Effector memory CD8-positive, alpha-beta T cell (primary cell): ENCODE results near the gene SENP7.
A peak's percentile ranks its signal among the peaks of the same experiment; 100 is the strongest.
"Not testable (repeated sequence)": the region's sequence is repeated elsewhere in the genome, so short reads cannot be mapped to it uniquely, and the experiment has no call there.

Source experiments
- ATAC-seq: fragments of 150-1000 bp; cut with Tn5 transposase; replicated peaks from 2 replicates; pipeline ENCODE4 v1.10.0; 2021; ENCODE audit warnings: mild to moderate bottlenecking, moderate library complexity
- DNase-seq, 3 experiments: peaks; one replicate each; pipeline ENCODE4 v3.0.0; 2021
- H3K27ac Mint-ChIP-seq, 2 donors: one replicate each; pipeline ENCODE4 v1.8.0; 2022; ENCODE audit warnings: mild to moderate bottlenecking in 2 of 2, mixed read lengths in 2 of 2, moderate library complexity in 2 of 2
- H3K27me3 Mint-ChIP-seq, 2 donors: one replicate each; pipeline ENCODE4 v1.8.0; 2022; ENCODE audit warnings: mixed read lengths in 2 of 2
- H3K36me3 Mint-ChIP-seq: one replicate; pipeline ENCODE4 v1.8.0; 2022; ENCODE audit warnings: mild to moderate bottlenecking, moderate library complexity, mixed read lengths; ENCODE audit not compliant: insufficient read depth
- H3K4me1 Mint-ChIP-seq, 2 donors: one replicate each; pipeline ENCODE4 v1.8.0; 2022; ENCODE audit warnings: low read depth in 2 of 2, mixed read lengths in 2 of 2
- H3K4me3 Mint-ChIP-seq, 2 donors: one replicate each; pipeline ENCODE4 v1.8.0; 2022; ENCODE audit warnings: mild to moderate bottlenecking in 2 of 2, mixed read lengths in 2 of 2, moderate library complexity in 2 of 2
- H3K9me3 Mint-ChIP-seq, 2 donors: one replicate each; pipeline ENCODE4 v1.8.0; 2022; ENCODE audit warnings: mixed read lengths in 2 of 2

Gene SENP7

GRCh38 chr3:101464235-101464634 lies 48.8 kb downstream of the SENP7 start:
- no peaks in the 10 kb centered on the region for H3K36me3 Mint-ChIP-seq
- no peaks in the 10 kb centered on the region for H3K9me3 Mint-ChIP-seq
- peak overlapping the region in 1 of 2 donors; percentile 83 for H3K27ac Mint-ChIP-seq
- no peak overlapping the region for H3K4me3 Mint-ChIP-seq
- no peak for DNase-seq
- no peak for ATAC-seq
- peaks cover 42 to 58% of the 10 kb centered on the region in 2 donors for H3K4me1 Mint-ChIP-seq
- H3K27me3 Mint-ChIP-seq, result no peaks in the 10 kb centered on the region

DNA sequence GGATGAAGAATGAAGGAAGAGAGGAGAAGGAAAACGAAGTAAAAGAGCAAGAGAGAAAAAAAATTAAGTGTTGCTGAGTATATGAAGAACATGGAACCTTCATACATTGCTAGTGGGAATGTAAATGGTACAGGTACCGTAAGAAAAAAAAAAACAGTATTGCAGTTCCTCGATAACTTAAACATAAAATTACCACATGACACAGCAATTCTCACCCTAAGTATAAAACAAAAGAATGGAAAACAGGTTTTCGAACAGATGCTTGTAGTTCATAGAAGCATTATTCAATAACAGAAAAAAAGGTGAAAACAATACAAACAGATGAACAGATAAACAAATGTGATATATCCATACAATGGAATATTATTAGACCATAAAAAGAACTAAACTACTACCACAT lies 51.6 kb downstream of the SENP7 start:
- Mint-ChIP-seq H3K27ac (peak overlapping the region in 1 of 2 donors; percentile 83), H3K36me3 (peaks cover 16% of the 10 kb centered on the region), H3K9me3 (no peaks in the 10 kb centered on the region), H3K4me1 (peaks cover 19 to 40% of the 10 kb centered on the region in 2 donors), H3K4me3 (no peak overlapping the region), H3K27me3 (no peaks in the 10 kb centered on the region)
- no peak for DNase-seq
- no peak for ATAC-seq

DNA sequence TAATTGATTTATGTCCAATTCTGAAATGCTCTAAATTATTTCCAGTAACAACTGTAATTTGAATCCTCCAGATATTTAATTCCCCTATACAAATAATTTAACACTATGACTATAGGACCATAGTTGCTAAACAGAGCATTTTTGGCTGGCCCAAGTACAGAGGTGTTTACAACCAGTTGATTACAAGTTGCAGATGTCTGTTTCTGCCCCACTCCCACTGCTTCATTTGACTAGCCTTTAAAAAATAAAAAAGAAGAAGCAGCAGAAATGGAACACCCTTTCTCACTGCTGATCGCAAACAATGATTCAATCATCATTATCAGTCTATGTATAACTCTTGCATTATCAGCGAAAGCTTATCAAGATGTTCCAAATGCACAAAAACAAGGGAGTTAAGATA lies 54.6 kb downstream of the SENP7 start:
- no peak for DNase-seq
- no peak overlapping the region for H3K4me3 Mint-ChIP-seq
- no peak overlapping the region for H3K27ac Mint-ChIP-seq
- H3K36me3 Mint-ChIP-seq, result peaks cover 19% of the 10 kb centered on the region
- ATAC-seq, result no peak
- no peaks in the 10 kb centered on the region for H3K9me3 Mint-ChIP-seq
- no peaks in the 10 kb centered on the region for H3K27me3 Mint-ChIP-seq
- H3K4me1 Mint-ChIP-seq, result peaks cover 12 to 37% of the 10 kb centered on the region in 2 donors

GRCh38 chr3:101454629-101455028 lies 58.4 kb downstream of the SENP7 start:
- H3K9me3 Mint-ChIP-seq, result no peaks in the 10 kb centered on the region
- DNase-seq (no peak), ATAC-seq (no peak)
- H3K36me3 Mint-ChIP-seq, result peaks cover 19% of the 10 kb centered on the region
- H3K4me1 Mint-ChIP-seq, result peaks cover 14 to 37% of the 10 kb centered on the region in 2 donors
- no peaks in the 10 kb centered on the region for H3K27me3 Mint-ChIP-seq
- no peak overlapping the region for H3K4me3 Mint-ChIP-seq
- H3K27ac Mint-ChIP-seq, result peak overlapping the region in 1 of 2 donors; percentile 36

GRCh38 chr3:101453961-101454360 lies 59.1 kb downstream of the SENP7 start:
- DNase-seq (no peak), ATAC-seq (no peak)
- H3K4me3 Mint-ChIP-seq, result no peak overlapping the region
- peaks cover 14 to 37% of the 10 kb centered on the region in 2 donors for H3K4me1 Mint-ChIP-seq
- no peaks in the 10 kb centered on the region for H3K9me3 Mint-ChIP-seq
- no peaks in the 10 kb centered on the region for H3K27me3 Mint-ChIP-seq
- H3K27ac Mint-ChIP-seq, result peak overlapping the region; percentile 36 to 70
- H3K36me3 Mint-ChIP-seq, result peaks cover 19% of the 10 kb centered on the region

GRCh38 chr3:101438641-101439040 lies 74.4 kb downstream of the SENP7 start:
- not testable (repeated sequence) for DNase-seq, H3K27me3 Mint-ChIP-seq, ATAC-seq, H3K36me3 Mint-ChIP-seq, H3K27ac Mint-ChIP-seq, H3K4me3 Mint-ChIP-seq
- Mint-ChIP-seq H3K4me1 (peaks cover 36 to 52% of the 10 kb centered on the region in 2 donors), H3K9me3 (peaks cover under 1 to 11% of the 10 kb centered on the region in 2 donors)

DNA sequence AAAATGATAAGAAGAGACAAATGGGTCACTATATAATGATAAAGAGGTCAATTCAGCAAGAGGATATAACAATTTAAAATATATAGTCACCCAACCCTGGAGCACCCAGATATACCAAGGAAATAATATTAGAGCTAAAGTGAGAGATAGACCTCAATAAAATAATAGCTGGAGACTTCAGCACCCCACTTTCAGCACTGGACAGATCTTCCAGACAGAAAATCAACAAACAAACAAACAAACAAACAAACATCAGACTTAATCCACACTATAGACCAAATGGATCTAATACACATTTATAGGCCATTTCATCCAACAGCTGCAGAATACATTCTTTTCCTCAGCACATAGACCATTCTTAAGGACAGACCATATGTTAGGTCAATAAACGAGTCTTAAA lies 79.4 kb downstream of the SENP7 start:
- ATAC-seq, result no peak

DNA sequence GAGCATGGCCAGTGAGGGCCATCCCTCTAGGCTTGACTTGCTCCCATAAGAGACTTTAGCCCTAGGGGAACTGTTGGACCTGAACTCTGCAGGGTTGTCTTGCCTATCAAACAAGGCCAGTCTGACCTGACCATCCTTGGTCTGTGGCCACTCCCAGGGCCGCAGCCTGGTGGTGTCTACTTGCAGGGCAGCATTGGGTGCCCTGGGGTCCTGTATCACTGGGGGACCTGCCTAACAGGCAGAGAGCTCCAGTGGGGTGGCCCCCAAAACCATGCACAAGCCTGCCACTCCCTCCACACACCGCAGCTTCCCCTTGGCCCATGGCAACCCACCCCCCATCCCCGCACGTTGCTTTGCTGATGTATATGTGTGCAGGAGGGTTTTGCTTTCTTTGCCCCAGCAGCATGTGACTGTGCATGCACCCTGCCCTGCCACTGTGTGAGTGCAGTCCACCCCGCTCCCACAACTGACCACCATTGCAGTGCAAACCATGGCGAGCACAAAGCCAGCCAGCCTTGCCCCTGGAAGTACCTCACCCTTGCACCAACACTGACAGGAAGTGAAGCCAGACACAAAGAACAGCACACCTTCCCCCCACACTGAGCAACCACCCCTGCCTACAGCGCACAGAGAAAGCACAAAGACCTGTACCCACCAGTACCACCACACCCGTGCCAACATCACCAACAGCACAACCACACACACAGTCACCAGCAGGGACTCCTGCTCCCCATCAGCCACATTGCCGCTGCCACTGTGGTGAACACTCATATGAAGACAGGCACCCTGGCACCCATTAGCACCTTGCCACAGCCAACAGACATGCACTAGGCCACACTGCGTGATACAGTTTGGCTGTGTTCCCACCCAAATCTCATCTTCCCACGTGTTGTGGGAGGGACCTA lies 88.8 kb downstream of the SENP7 start:
- H3K4me3 Mint-ChIP-seq, result peak overlapping the region; percentile 18 to 35
- H3K4me1 Mint-ChIP-seq, result peaks cover 34 to 44% of the 10 kb centered on the region in 2 donors
- peak overlapping the region in 1 of 2 donors; percentile 44 for H3K27ac Mint-ChIP-seq
- ATAC-seq (peak; percentile 51), DNase-seq (no peak)
- no peaks in the 10 kb centered on the region for H3K36me3 Mint-ChIP-seq
- no peaks in the 10 kb centered on the region for H3K9me3 Mint-ChIP-seq
- H3K27me3 Mint-ChIP-seq, result no peaks in the 10 kb centered on the region

More for the DNA sequence above, 79.4 kb downstream of the SENP7 start:
- Mint-ChIP-seq H3K27me3 (no peaks in the 10 kb centered on the region), H3K4me1 (peaks cover 18 to 50% of the 10 kb centered on the region in 2 donors), H3K36me3 (no peaks in the 10 kb centered on the region), H3K9me3 (peaks cover 7 to 29% of the 10 kb centered on the region in 2 donors), H3K27ac (peak overlapping the region in 1 of 2 donors; percentile 76), H3K4me3 (no peak overlapping the region)
- DNase-seq, result no peak

- DNase-seq (no peak), ATAC-seq (no peak)
- no peaks in the 10 kb centered on the region for H3K36me3 Mint-ChIP-seq
- H3K9me3 Mint-ChIP-seq, result no peaks in the 10 kb centered on the region
- no peak overlapping the region for H3K4me3 Mint-ChIP-seq
- peaks cover 22 to 40% of the 10 kb centered on the region in 2 donors for H3K4me1 Mint-ChIP-seq
- peak overlapping the region in 1 of 2 donors; percentile 7 for H3K27ac Mint-ChIP-seq
- no peaks in the 10 kb centered on the region for H3K27me3 Mint-ChIP-seq
Measured at GRCh38 chr3:101418851-101419250, 94.2 kb downstream of the SENP7 start.

GRCh38 chr3:101414121-101414520 lies 98.9 kb downstream of the SENP7 start:
- peak overlapping the region; percentile 75 to 80 for H3K27ac Mint-ChIP-seq

DNA sequence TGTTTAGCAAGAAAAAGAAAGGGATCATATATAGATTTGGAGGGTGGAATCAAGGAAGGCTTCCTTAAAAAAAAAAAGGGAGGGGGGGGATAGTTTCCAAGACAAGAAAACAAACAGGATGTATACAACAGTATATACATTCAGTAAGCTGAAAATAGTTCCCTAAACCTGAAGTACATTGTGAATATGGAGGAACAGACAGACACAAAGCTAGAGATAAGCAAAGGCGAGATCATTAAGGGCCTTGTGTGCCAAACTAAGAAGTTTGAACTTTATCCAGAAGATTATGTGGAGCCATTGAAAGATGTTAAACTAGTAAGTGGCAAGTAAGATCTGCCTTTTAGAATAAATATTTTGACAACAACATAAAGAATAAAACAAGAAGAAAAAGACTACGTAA lies 99.4 kb downstream of the SENP7 start:
- DNase-seq (no peak), ATAC-seq (no peak)
- peaks cover 0 to 8% of the 10 kb centered on the region in 2 donors for H3K9me3 Mint-ChIP-seq
- peak overlapping the region; percentile 75 to 80 for H3K27ac Mint-ChIP-seq
- no peaks in the 10 kb centered on the region for H3K27me3 Mint-ChIP-seq
- no peak overlapping the region for H3K4me3 Mint-ChIP-seq
- peaks cover 4% of the 10 kb centered on the region for H3K36me3 Mint-ChIP-seq
- H3K4me1 Mint-ChIP-seq, result peaks cover 19 to 34% of the 10 kb centered on the region in 2 donors

More at GRCh38 chr3:101414121-101414520, 98.9 kb downstream of the SENP7 start:
- no peak overlapping the region for H3K4me3 Mint-ChIP-seq
- peaks cover 4% of the 10 kb centered on the region for H3K36me3 Mint-ChIP-seq
- peaks cover 19 to 36% of the 10 kb centered on the region in 2 donors for H3K4me1 Mint-ChIP-seq
- H3K27me3 Mint-ChIP-seq, result no peaks in the 10 kb centered on the region
- no peak for DNase-seq
- peaks cover 0 to 6% of the 10 kb centered on the region in 2 donors for H3K9me3 Mint-ChIP-seq
- ATAC-seq, result no peak

DNA sequence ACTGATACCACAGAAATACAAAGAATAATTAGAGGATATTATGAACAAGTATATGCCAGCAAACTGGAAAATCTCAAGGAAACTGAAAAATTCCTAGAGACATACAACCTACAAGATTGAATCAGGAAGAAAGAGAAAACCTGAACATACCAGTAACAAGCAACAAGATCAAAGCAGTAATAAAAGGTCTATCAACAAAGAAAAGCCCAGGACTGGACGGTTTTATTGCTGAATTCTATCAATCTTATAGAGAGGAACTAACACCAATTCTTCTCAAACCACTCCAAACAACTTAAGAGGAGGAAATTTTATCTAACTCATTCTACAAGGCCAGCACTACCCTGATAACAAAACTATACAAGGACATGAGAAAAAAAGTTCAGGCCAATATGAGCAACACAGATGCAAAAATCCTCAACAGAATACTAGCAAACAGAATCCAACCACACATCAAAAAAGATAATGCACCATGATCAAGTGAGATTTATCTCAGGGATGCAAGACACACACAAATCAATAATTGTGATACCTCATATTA lies 121.5 kb downstream of the SENP7 start:
- Mint-ChIP-seq H3K9me3 (peaks cover 0 to 7% of the 10 kb centered on the region in 2 donors), H3K27me3 (no peaks in the 10 kb centered on the region), H3K27ac (peak overlapping the region; percentile 89 to 92), H3K36me3 (peaks cover 9% of the 10 kb centered on the region), H3K4me3 (no peak overlapping the region), H3K4me1 (peaks cover 22 to 37% of the 10 kb centered on the region in 2 donors)
- ATAC-seq, result no peak
- no peak for DNase-seq

GRCh38 chr3:101388706-101389105 lies 124.3 kb downstream of the SENP7 start:
- ATAC-seq (no peak), DNase-seq (no peak)
- Mint-ChIP-seq H3K4me1 (peaks cover 30 to 51% of the 10 kb centered on the region in 2 donors), H3K9me3 (peaks cover 0 to 5% of the 10 kb centered on the region in 2 donors), H3K27me3 (no peaks in the 10 kb centered on the region), H3K36me3 (peaks cover 9% of the 10 kb centered on the region), H3K27ac (peak overlapping the region in 1 of 2 donors; percentile 89), H3K4me3 (peak overlapping the region in 1 of 2 donors; percentile 59)
